Astrocyte (in vitro differentiated cells and primary cell): ENCODE measurements around the gene GTF3C1. TPM values are rescaled to one million over a fixed set of nuclear protein-coding genes. Genes with fewer than 3 reads are reported as not detected.
A peak's percentile ranks its signal among the peaks of the same experiment; 100 is the strongest.

Experiments used
- DNase-seq: peaks from one replicate; pipeline ENCODE4 v3.0.0-alpha.2; 2010; ENCODE audit warnings: low read depth
- FAIRE-seq: peaks from 2 replicates; lab custom pipeline; 2011; peaks lifted over from hg19 to GRCh38; lab: Jason Lieb, UNC
- H2AFZ ChIP-seq: 2 replicates; pipeline ENCODE4 v1.6.0; 2012; ENCODE audit warnings: low read depth, low read length, inconsistent platforms
- H3K27ac ChIP-seq: 2 replicates; pipeline ENCODE4 v1.5.1; 2011; ENCODE audit warnings: low read depth, low read length, inconsistent platforms
- H3K27me3 ChIP-seq: 2 replicates; pipeline ENCODE4 v1.6.0; 2011; ENCODE audit warnings: low read length, inconsistent platforms; ENCODE audit not compliant: insufficient read depth
- H3K36me3 ChIP-seq: 2 replicates; pipeline ENCODE4 v1.5.1; 2011; ENCODE audit warnings: low read length, inconsistent platforms; ENCODE audit not compliant: insufficient read depth
- H3K4me1 ChIP-seq: 2 replicates; pipeline ENCODE4 v1.5.1; 2011; ENCODE audit warnings: low read length, inconsistent platforms; ENCODE audit not compliant: insufficient read depth
- H3K4me2 ChIP-seq: 2 replicates; pipeline ENCODE4 v1.6.0; 2012; ENCODE audit warnings: low read length, inconsistent platforms
- H3K4me3 ChIP-seq: 2 replicates; pipeline ENCODE4 v1.5.1; 2011; ENCODE audit warnings: low read depth, mild to moderate bottlenecking, low read length, inconsistent platforms; ENCODE audit not compliant: insufficient read depth
- H3K79me2 ChIP-seq: 2 replicates; pipeline ENCODE4 v1.6.0; 2012; ENCODE audit warnings: mild to moderate bottlenecking, low read length, inconsistent platforms; ENCODE audit not compliant: insufficient read depth
- H3K9ac ChIP-seq: 2 replicates; pipeline ENCODE4 v1.6.0; 2012; ENCODE audit warnings: mild to moderate bottlenecking, low read length, inconsistent platforms
- H3K9me3 ChIP-seq: 2 replicates; pipeline ENCODE4 v1.5.1; 2012; ENCODE audit warnings: low read depth, mild to moderate bottlenecking, low read length, inconsistent platforms; ENCODE audit not compliant: insufficient read depth
- H4K20me1 ChIP-seq: 2 replicates; pipeline ENCODE4 v1.6.0; 2012; ENCODE audit warnings: low read length, inconsistent platforms; ENCODE audit not compliant: insufficient read depth
- H3K27ac Mint-ChIP-seq: one replicate; pipeline ENCODE4 v1.8.0; 2021; ENCODE audit warnings: mild to moderate bottlenecking, mixed read lengths; ENCODE audit not compliant: unreplicated experiment
- H3K27me3 Mint-ChIP-seq: one replicate; pipeline ENCODE4 v1.8.0; 2021; ENCODE audit warnings: low read depth, mixed read lengths; ENCODE audit not compliant: unreplicated experiment
- H3K36me3 Mint-ChIP-seq: one replicate; pipeline ENCODE4 v1.8.0; 2021; ENCODE audit warnings: low read depth, mixed read lengths; ENCODE audit not compliant: unreplicated experiment
- H3K4me1 Mint-ChIP-seq: one replicate; pipeline ENCODE4 v1.8.0; 2021; ENCODE audit warnings: low read depth, mixed read lengths; ENCODE audit not compliant: unreplicated experiment
- H3K4me3 Mint-ChIP-seq: one replicate; pipeline ENCODE4 v1.8.0; 2021; ENCODE audit warnings: mild to moderate bottlenecking, moderate library complexity, mixed read lengths; ENCODE audit not compliant: unreplicated experiment
- H3K9me3 Mint-ChIP-seq: one replicate; pipeline ENCODE4 v1.8.0; 2021; ENCODE audit warnings: mild to moderate bottlenecking, mixed read lengths; ENCODE audit not compliant: unreplicated experiment
- EZH2 ChIP-seq: IDR thresholded peaks from 2 replicates; pipeline ENCODE4 v1.6.1; 2012; ENCODE audit warnings: mild to moderate bottlenecking, low read length, inconsistent platforms; ENCODE audit not compliant: insufficient read depth
- total RNA-seq: library from RNA; stranded (reverse); gene quantifications from 2 replicates; pipeline ENCODE4 v1.2.1, GENCODE V29; 2021
- TF ChIP-seq, protein P1 (sequence below): IDR thresholded peaks from 2 replicates; pipeline ENCODE4 v1.5.1; 2011; ENCODE audit warnings: low read depth, mild to moderate bottlenecking, inconsistent platforms, low read length, moderate library complexity; ENCODE audit not compliant: insufficient read depth

GTF3C1 gene
- total RNA-seq, 1 donor from 2014 or later = 103 TPM

- no peaks in the 10 kb centered on the region for H3K9me3 ChIP-seq
- H3K79me2 ChIP-seq = no peaks in the 10 kb centered on the region
- Mint-ChIP-seq H3K36me3 (peaks cover 49% of the 10 kb centered on the region), H3K27me3 (no peaks in the 10 kb centered on the region), H3K27ac (peak overlapping the region; percentile 44), H3K9me3 (no peaks in the 10 kb centered on the region), H3K4me1 (peaks cover 38% of the 10 kb centered on the region), H3K4me3 (no peak overlapping the region)
- DNase-seq = no peak
- H2AFZ ChIP-seq = no peak overlapping the region
- TF ChIP-seq, protein P1, sequence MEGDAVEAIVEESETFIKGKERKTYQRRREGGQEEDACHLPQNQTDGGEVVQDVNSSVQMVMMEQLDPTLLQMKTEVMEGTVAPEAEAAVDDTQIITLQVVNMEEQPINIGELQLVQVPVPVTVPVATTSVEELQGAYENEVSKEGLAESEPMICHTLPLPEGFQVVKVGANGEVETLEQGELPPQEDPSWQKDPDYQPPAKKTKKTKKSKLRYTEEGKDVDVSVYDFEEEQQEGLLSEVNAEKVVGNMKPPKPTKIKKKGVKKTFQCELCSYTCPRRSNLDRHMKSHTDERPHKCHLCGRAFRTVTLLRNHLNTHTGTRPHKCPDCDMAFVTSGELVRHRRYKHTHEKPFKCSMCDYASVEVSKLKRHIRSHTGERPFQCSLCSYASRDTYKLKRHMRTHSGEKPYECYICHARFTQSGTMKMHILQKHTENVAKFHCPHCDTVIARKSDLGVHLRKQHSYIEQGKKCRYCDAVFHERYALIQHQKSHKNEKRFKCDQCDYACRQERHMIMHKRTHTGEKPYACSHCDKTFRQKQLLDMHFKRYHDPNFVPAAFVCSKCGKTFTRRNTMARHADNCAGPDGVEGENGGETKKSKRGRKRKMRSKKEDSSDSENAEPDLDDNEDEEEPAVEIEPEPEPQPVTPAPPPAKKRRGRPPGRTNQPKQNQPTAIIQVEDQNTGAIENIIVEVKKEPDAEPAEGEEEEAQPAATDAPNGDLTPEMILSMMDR = no peak
- no peak for TF ChIP-seq EZH2
- peaks cover 48% of the 10 kb centered on the region for H3K4me1 ChIP-seq
- H3K4me3 ChIP-seq = no peak overlapping the region
- no peaks in the 10 kb centered on the region for H4K20me1 ChIP-seq
- no peak overlapping the region for H3K27ac ChIP-seq
- no peak overlapping the region for H3K4me2 ChIP-seq
- H3K36me3 ChIP-seq = peaks cover 38% of the 10 kb centered on the region
- no peaks in the 10 kb centered on the region for H3K27me3 ChIP-seq
- FAIRE-seq = no peak
- no peak overlapping the region for H3K9ac ChIP-seq
These were observed 75.7 kb downstream of the GTF3C1 start for GRCh38 chr16:27474041-27474440.

- DNase-seq (no peak), FAIRE-seq (no peak)
- H3K27me3 ChIP-seq = no peaks in the 10 kb centered on the region
- Mint-ChIP-seq H3K4me3 (no peak overlapping the region), H3K36me3 (peaks cover 52% of the 10 kb centered on the region), H3K9me3 (no peaks in the 10 kb centered on the region), H3K27ac (no peak overlapping the region), H3K4me1 (peaks cover 38% of the 10 kb centered on the region), H3K27me3 (no peaks in the 10 kb centered on the region)
- H3K4me3 ChIP-seq = no peak overlapping the region
- peak overlapping the region; percentile 13 for H3K27ac ChIP-seq
- no peak overlapping the region for H3K9ac ChIP-seq
- no peak overlapping the region for H3K4me2 ChIP-seq
- no peak for TF ChIP-seq EZH2
- TF ChIP-seq, protein P1 = no peak
- peaks cover 42% of the 10 kb centered on the region for H3K36me3 ChIP-seq
- H3K79me2 ChIP-seq = no peaks in the 10 kb centered on the region
- no peak overlapping the region for H2AFZ ChIP-seq
- H4K20me1 ChIP-seq = no peaks in the 10 kb centered on the region
- no peaks in the 10 kb centered on the region for H3K9me3 ChIP-seq
- H3K4me1 ChIP-seq = peaks cover 48% of the 10 kb centered on the region
These were observed 76.4 kb downstream of the GTF3C1 start for GRCh38 chr16:27473101-27473900.
